PC-3 (cell line): ENCODE data around the gene TCF19. TPM values are rescaled to one million over a fixed set of nuclear protein-coding genes. Genes with fewer than 3 reads are reported as not detected.
"Not testable (repeated sequence)": the region's sequence is repeated elsewhere in the genome, so short reads cannot be mapped to it uniquely, and the experiment has no call there.

Source experiments
- ATAC-seq: fragments of 200-7000 bp; cut with Tn5 transposase; 2 replicates; pipeline ENCODE4 v1.9.1; 2020; ENCODE audit warnings: mild to moderate bottlenecking, moderate library complexity
- BruUV-seq: library from RNA; stranded (reverse); fragments of 400-500 nt; replicated peaks from 2 replicates; lab custom pipeline; 2021; lab: Mats Ljungman, UMichigan
- CTCF ChIA-PET: fragments of 300-600 bp; sonication (Branson Sonifier 250); formaldehyde crosslinking; loops from one replicate; lab custom pipeline; 2022; ENCODE audit warnings: antibody characterized with exemption; lab: Charles Lee
- POLR2A ChIA-PET: fragments of 300-600 bp; sonication (Branson Sonifier 250); formaldehyde crosslinking; loops from one replicate; lab custom pipeline; 2022; ENCODE audit warnings: antibody characterized with exemption; ENCODE audit not compliant: unreplicated experiment; lab: Charles Lee
- DNase-seq: peaks from one replicate; pipeline ENCODE4 v3.0.0-alpha.2; 2015
- H2AFZ ChIP-seq: fragments of 300-600 bp; sonication (generic); 2 replicates; pipeline ENCODE4 v1.6.0; 2016; ENCODE audit warnings: antibody characterized with exemption, low read length
- H3F3A ChIP-seq: fragments of 300-600 bp; sonication (generic); one replicate; pipeline ENCODE4 v1.6.0; 2017; ENCODE audit warnings: antibody characterized with exemption, low read length, control low read depth, mild to moderate bottlenecking; ENCODE audit not compliant: unreplicated experiment
- H3K27ac ChIP-seq: fragments of 300-600 bp; sonication (generic); 2 replicates; pipeline ENCODE4 v1.5.1; 2016; ENCODE audit warnings: mild to moderate bottlenecking, low read length
- H3K27me3 ChIP-seq: fragments of 300-600 bp; sonication (generic); 2 replicates; pipeline ENCODE4 v1.6.1; 2016; ENCODE audit warnings: low read length, mixed read lengths
- H3K36me3 ChIP-seq: fragments of 300-600 bp; sonication (generic); 2 replicates; pipeline ENCODE4 v1.6.1; 2016; ENCODE audit warnings: low read depth, mixed run types, low read length, mixed read lengths
- H3K4me1 ChIP-seq: fragments of 300-600 bp; sonication (generic); 2 replicates; pipeline ENCODE4 v1.5.1; 2016; ENCODE audit warnings: low read length; ENCODE audit not compliant: insufficient read depth
- H3K4me2 ChIP-seq: fragments of 300-600 bp; sonication (generic); 2 replicates; pipeline ENCODE4 v1.6.0; 2016; ENCODE audit warnings: low read length
- H3K4me3 ChIP-seq: fragments of 300-600 bp; sonication (generic); 2 replicates; pipeline ENCODE4 v1.5.1; 2016; ENCODE audit warnings: mild to moderate bottlenecking, low read length, mixed read lengths
- H3K79me2 ChIP-seq: fragments of 300-600 bp; sonication (generic); 2 replicates; pipeline ENCODE4 v1.6.1; 2017; ENCODE audit warnings: low read length, mixed read lengths
- H3K9ac ChIP-seq: fragments of 300-600 bp; sonication (generic); 2 replicates; pipeline ENCODE4 v1.6.0; 2016; ENCODE audit warnings: mild to moderate bottlenecking, low read length
- H3K9me2 ChIP-seq: fragments of 300-600 bp; sonication (generic); replicated peaks from 2 replicates; pipeline ENCODE4 v1.6.1; 2016; ENCODE audit warnings: mixed run types, low read length, mixed read lengths
- H3K9me3 ChIP-seq: fragments of 300-600 bp; sonication (generic); 2 replicates; pipeline ENCODE4 v1.6.1; 2016; ENCODE audit warnings: low read length, mixed read lengths
- H4K20me1 ChIP-seq: fragments of 300-600 bp; sonication (generic); 2 replicates; pipeline ENCODE4 v1.6.1; 2016; ENCODE audit warnings: low read length, mixed read lengths
- EZH2 ChIP-seq: fragments of 300-600 bp; sonication (generic); IDR thresholded peaks from one replicate; pipeline ENCODE4 v1.6.1; 2017; ENCODE audit warnings: antibody characterized with exemption, mild to moderate bottlenecking, low read length; ENCODE audit not compliant: unreplicated experiment
- EZH2phosphoT487 ChIP-seq: fragments of 300-600 bp; sonication (generic); IDR thresholded peaks from 2 replicates; pipeline ENCODE4 v1.6.1; 2018; ENCODE audit warnings: mild to moderate bottlenecking, antibody characterized with exemption, low read length, borderline replicate concordance
- intact Hi-C: fragments of 100-400 bp; cut with micrococcal nuclease; formaldehyde crosslinking; loops from 2 replicates; pipeline ENCODE4 v1.9.0; 2023
- total RNA-seq: library from RNA; depleted of rRNA; stranded (reverse); fragments of >200 nt; gene quantifications from 2 replicates; pipeline ENCODE4 v1.2.3, GENCODE V29; 2014
- TF ChIP-seq, protein P1 (sequence below): fragments of 300-600 bp; sonication (generic); conservative IDR thresholded peaks from 2 replicates; pipeline ENCODE4 v1.5.1; 2017; ENCODE audit warnings: antibody characterized with exemption, low read depth, mild to moderate bottlenecking, low read length

The TCF19 gene
- total RNA-seq, 1 experiment from 2014 or later: 88.6 TPM

DNA sequence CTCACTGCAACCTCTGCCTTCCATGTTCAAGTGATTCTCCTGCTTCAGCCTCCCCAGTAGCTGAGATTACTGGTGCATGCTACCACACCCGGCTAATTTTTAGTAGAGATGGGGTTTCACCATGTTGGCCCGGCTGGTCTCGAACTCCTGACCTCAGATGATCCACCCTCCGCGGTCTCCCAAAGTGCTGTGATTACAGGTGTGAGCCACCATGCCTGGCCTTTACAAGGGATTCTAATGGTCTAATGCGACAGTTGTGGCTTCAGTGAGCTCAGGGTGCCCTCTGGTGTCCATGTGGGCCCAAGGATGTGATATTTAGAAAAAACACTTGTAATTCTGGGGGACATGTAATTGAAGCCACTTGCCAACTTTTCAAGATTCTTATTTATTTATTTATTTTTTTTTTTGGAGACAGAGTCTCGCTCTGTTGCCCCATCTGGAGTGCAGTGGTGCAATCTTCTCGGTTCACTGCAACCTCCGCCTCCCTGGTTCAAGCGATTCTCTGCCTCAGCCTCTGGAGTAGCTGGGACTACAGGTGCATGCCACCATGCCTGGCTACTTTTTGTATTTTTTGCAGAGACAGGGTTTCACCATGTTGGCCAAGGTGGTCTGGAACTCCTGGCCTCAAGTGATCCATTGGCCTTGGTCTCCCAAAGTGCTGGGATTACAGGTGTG, 34.2 kb downstream of the TCF19 start:
- H3K4me2 ChIP-seq, H2AFZ ChIP-seq, H3K27me3 ChIP-seq, H3K4me3 ChIP-seq, H3K4me1 ChIP-seq, H4K20me1 ChIP-seq, H3K27ac ChIP-seq, H3K9me3 ChIP-seq, H3K36me3 ChIP-seq, BruUV-seq, H3F3A ChIP-seq, POLR2A ChIA-PET, H3K79me2 ChIP-seq, H3K9me2 ChIP-seq, H3K9ac ChIP-seq: not testable (repeated sequence)
- CTCF ChIA-PET: interaction anchor here (0.5 to 1.0 kb wide), 2 partner anchors 62 to 175 kb away, joined by 4 to 8 read pairs; no protein-coding TSS in a partner anchor
- DNase-seq (peak; percentile 83), ATAC-seq (peak; percentile 39)
- intact Hi-C loops: loop anchor here (1.0 to 2.0 kb wide), 2 partner anchors 34 to 55 kb away; partner anchors contain the start of gene TCF19
- TF ChIP-seq, protein P1, sequence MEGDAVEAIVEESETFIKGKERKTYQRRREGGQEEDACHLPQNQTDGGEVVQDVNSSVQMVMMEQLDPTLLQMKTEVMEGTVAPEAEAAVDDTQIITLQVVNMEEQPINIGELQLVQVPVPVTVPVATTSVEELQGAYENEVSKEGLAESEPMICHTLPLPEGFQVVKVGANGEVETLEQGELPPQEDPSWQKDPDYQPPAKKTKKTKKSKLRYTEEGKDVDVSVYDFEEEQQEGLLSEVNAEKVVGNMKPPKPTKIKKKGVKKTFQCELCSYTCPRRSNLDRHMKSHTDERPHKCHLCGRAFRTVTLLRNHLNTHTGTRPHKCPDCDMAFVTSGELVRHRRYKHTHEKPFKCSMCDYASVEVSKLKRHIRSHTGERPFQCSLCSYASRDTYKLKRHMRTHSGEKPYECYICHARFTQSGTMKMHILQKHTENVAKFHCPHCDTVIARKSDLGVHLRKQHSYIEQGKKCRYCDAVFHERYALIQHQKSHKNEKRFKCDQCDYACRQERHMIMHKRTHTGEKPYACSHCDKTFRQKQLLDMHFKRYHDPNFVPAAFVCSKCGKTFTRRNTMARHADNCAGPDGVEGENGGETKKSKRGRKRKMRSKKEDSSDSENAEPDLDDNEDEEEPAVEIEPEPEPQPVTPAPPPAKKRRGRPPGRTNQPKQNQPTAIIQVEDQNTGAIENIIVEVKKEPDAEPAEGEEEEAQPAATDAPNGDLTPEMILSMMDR: peak; percentile 67

DNA sequence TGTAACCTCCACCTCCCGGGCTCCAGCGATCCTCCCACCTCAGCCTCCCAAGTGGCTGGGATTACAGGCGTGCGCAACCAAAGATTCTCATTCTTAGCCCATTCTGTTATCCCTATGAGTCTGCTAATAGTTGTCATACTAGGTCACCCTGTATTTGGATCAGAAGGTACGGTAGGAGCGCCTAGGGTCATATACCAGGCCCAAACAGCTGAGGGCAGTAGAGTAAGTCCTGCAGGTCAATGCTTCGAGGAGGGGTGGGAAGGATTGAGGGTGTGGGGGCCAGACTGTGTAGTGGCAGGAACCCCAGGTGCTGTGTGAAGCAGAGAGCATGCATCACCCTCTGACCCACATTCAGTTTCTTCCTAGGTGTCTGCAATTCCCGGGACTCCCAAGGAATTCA, 34.8 kb downstream of the TCF19 start:
- intact Hi-C loops: loop anchor here (2.0 kb wide), 1 partner anchor 34 kb away; the partner anchor contains the start of gene TCF19
- H3K4me2 ChIP-seq: no peak overlapping the region
- no peaks in the 10 kb centered on the region for H3K4me1 ChIP-seq
- H3K27ac ChIP-seq: no peak overlapping the region
- H3K9me3 ChIP-seq: no peaks in the 10 kb centered on the region
- no peak overlapping the region for H3K9ac ChIP-seq
- no peak for DNase-seq
- TF ChIP-seq EZH2phosphoT487 (no peak), EZH2 (no peak)
- TF ChIP-seq, protein P1: no peak
- ChIA-PET CTCF (interaction anchor here (0.5 kb wide), 1 partner anchor 175 kb away, joined by 4 read pairs; no protein-coding TSS in a partner anchor), POLR2A (no interaction called here)
- H4K20me1 ChIP-seq: no peaks in the 10 kb centered on the region
- no peaks in the 10 kb centered on the region for H3K9me2 ChIP-seq
- H3K4me3 ChIP-seq: no peak overlapping the region
- H3K79me2 ChIP-seq: no peaks in the 10 kb centered on the region
- H2AFZ ChIP-seq: no peak overlapping the region
- no peaks in the 10 kb centered on the region; the same call in 1 of the 2 replicates for H3K36me3 ChIP-seq
- BruUV-seq: no TSS peak
- no peaks in the 10 kb centered on the region for H3F3A ChIP-seq
- H3K27me3 ChIP-seq: no peaks in the 10 kb centered on the region
- ATAC-seq: no peak
